ENCODE measurements around the gene MTCH2.

Gene MTCH2

GRCh38 chr11:47631473-47631872 is 10.9 kb downstream of the MTCH2 start:
- DNase-seq, result no peak

- no peak for DNase-seq
These were observed 14.3 kb downstream of the MTCH2 start for GRCh38 chr11:47628026-47628425.

- no peak for DNase-seq
These were observed 16.1 kb downstream of the MTCH2 start for GRCh38 chr11:47626234-47626633.

- DNase-seq, result no peak
These were observed 21.5 kb downstream of the MTCH2 start for GRCh38 chr11:47620836-47621378.

- no peak for DNase-seq
These were observed 24.9 kb downstream of the MTCH2 start for GRCh38 chr11:47617417-47617809.

- DNase-seq, result no peak
These were observed 25.5 kb downstream of the MTCH2 start for GRCh38 chr11:47616726-47617416.

GRCh38 chr11:47615249-47615648 is 27.1 kb downstream of the MTCH2 start:
- DNase-seq, result no peak

- DNase-seq, result no peak
These were observed 31.0 kb downstream of the MTCH2 start for GRCh38 chr11:47611348-47611794.

- DNase-seq, result no peak
These were observed 32.7 kb downstream of the MTCH2 start for GRCh38 chr11:47609675-47610074.

- DNase-seq, result no peak
These were observed 35.0 kb downstream of the MTCH2 start for GRCh38 chr11:47607380-47607779.

GRCh38 chr11:47606731-47607130 is 35.6 kb downstream of the MTCH2 start:
- DNase-seq, result no peak

- no peak for DNase-seq
These were observed 36.4 kb downstream of the MTCH2 start for GRCh38 chr11:47605921-47606320.

- DNase-seq, result no peak
These were observed 39.1 kb downstream of the MTCH2 start for GRCh38 chr11:47603295-47603694.

- no peak for DNase-seq
These were observed 42.5 kb downstream of the MTCH2 start for GRCh38 chr11:47599902-47600301.

- no peak for DNase-seq
These were observed 46.4 kb downstream of the MTCH2 start for GRCh38 chr11:47595967-47596366.

- no peak for DNase-seq
These were observed 47.3 kb downstream of the MTCH2 start for GRCh38 chr11:47595029-47595428.

- no peak for DNase-seq
These were observed 48.2 kb downstream of the MTCH2 start, which contains the start of gene C1QTNF4 for GRCh38 chr11:47593934-47594855. Gene C1QTNF4, minus strand, starts transcription at chr11:47594411. Its CDS starts 3,601 bp downstream, at chr11:47590810.

- DNase-seq, result no peak
These were observed 48.8 kb downstream of the MTCH2 start for GRCh38 chr11:47593492-47593933.

- no peak for DNase-seq
These were observed 49.4 kb downstream of the MTCH2 start for GRCh38 chr11:47592970-47593369.

GRCh38 chr11:47592251-47592650 is 50.1 kb downstream of the MTCH2 start:
- DNase-seq, result no peak

- no peak for DNase-seq
These were observed 50.6 kb downstream of the MTCH2 start for GRCh38 chr11:47591764-47592163.

- DNase-seq, result no peak
These were observed 52.1 kb downstream of the MTCH2 start for GRCh38 chr11:47589977-47590861.

- DNase-seq, result no peak
These were observed 52.8 kb downstream of the MTCH2 start for GRCh38 chr11:47589584-47589976.
